C4-2B (cell line): Measurements from ENCODE around the gene RAB11A.

Experiments used
- ZFX ChIP-seq: fragments of 450-650 bp; IDR thresholded peaks from 2 replicates; pipeline ENCODE4 v1.6.1; 2017
- TF ChIP-seq, protein P1 (sequence below): fragments of 450-650 bp; conservative IDR thresholded peaks from 2 replicates; pipeline ENCODE4 v1.5.1; 2017; ENCODE audit warnings: mild to moderate bottlenecking

DNA sequence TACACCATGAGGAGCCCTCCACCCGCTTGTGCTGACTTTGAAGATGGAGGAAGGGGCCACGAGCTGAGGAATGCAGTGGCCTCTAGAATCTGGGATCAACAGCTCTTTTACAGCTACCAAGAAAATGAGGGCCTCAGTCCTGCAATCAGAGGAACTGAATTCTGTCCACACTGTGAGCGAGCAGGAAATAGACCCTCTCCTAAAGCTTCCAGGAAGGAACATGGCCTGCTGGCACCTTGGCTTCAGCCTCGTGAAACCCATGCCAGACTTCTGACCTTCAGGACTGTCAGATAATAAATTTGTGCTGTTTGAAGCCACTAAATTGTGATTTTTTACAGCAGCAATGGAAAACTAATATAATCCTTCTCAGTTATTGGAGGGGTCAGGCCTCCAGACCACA lies 61.9 kb downstream of the RAB11A start:
- TF ChIP-seq, protein P1, sequence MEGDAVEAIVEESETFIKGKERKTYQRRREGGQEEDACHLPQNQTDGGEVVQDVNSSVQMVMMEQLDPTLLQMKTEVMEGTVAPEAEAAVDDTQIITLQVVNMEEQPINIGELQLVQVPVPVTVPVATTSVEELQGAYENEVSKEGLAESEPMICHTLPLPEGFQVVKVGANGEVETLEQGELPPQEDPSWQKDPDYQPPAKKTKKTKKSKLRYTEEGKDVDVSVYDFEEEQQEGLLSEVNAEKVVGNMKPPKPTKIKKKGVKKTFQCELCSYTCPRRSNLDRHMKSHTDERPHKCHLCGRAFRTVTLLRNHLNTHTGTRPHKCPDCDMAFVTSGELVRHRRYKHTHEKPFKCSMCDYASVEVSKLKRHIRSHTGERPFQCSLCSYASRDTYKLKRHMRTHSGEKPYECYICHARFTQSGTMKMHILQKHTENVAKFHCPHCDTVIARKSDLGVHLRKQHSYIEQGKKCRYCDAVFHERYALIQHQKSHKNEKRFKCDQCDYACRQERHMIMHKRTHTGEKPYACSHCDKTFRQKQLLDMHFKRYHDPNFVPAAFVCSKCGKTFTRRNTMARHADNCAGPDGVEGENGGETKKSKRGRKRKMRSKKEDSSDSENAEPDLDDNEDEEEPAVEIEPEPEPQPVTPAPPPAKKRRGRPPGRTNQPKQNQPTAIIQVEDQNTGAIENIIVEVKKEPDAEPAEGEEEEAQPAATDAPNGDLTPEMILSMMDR, result no peak
- no peak for TF ChIP-seq ZFX
